RWPE2 (cell line): ENCODE results near the gene SORCS2.

Experiments
- ATAC-seq: fragments of 200-7000 bp; cut with Tn5 transposase; 3 replicates; pipeline ENCODE4 v1.9.1; 2021; ENCODE audit warnings: low read depth
- DNase-seq: peaks from one replicate; pipeline ENCODE4 v3.0.0-alpha.2; 2020; ENCODE audit warnings: low spot score
- H3K27ac ChIP-seq: fragments of 450-650 bp; 2 replicates; pipeline ENCODE4 v1.5.1; 2017; ENCODE audit warnings: mild to moderate bottlenecking; ENCODE audit not compliant: poor library complexity, severe bottlenecking
- H3K27me3 ChIP-seq: fragments of 250-450 bp; sonication (Bioruptor Pico); 2 replicates; pipeline ENCODE4 v1.5.1; 2021; ENCODE audit warnings: mild to moderate bottlenecking, moderate library complexity; ENCODE audit not compliant: insufficient read depth, poor library complexity, severe bottlenecking
- H3K36me3 ChIP-seq: fragments of 250-450 bp; sonication (Bioruptor Pico); 2 replicates; pipeline ENCODE4 v1.5.1; 2020; ENCODE audit warnings: low read depth, mild to moderate bottlenecking, moderate library complexity
- H3K4me1 ChIP-seq: fragments of 250-450 bp; sonication (Bioruptor Pico); 2 replicates; pipeline ENCODE4 v1.5.1; 2021; ENCODE audit warnings: mild to moderate bottlenecking, moderate library complexity; ENCODE audit not compliant: insufficient read depth, poor library complexity, severe bottlenecking
- H3K4me3 ChIP-seq: fragments of 250-450 bp; sonication (Bioruptor Pico); 2 replicates; pipeline ENCODE4 v1.5.1; 2021; ENCODE audit warnings: mild to moderate bottlenecking, moderate library complexity; ENCODE audit not compliant: severe bottlenecking
- H3K9me3 ChIP-seq: fragments of 250-450 bp; sonication (Bioruptor Pico); 2 replicates; pipeline ENCODE4 v1.5.1; 2021; ENCODE audit warnings: mild to moderate bottlenecking, moderate library complexity; ENCODE audit not compliant: severe bottlenecking
- CTCF ChIP-seq: fragments of 450-650 bp; IDR thresholded peaks from one replicate; pipeline ENCODE4 v1.5.1; 2017; ENCODE audit warnings: mild to moderate bottlenecking, moderate library complexity; ENCODE audit not compliant: poor library complexity, severe bottlenecking

SORCS2 gene

GRCh38 chr4:7268941-7269340 lies 76.6 kb downstream of the SORCS2 start:
- ATAC-seq: no peak
- Histone ChIP-seq H3K4me1 (peaks cover 3% of the 10 kb centered on the region), H3K27ac (no peak overlapping the region), H3K36me3 (no peaks in the 10 kb centered on the region), H3K4me3 (no peak overlapping the region), H3K9me3 (no peaks in the 10 kb centered on the region), H3K27me3 (no peaks in the 10 kb centered on the region)
- TF ChIP-seq CTCF: no peak
- no peak for DNase-seq

DNA sequence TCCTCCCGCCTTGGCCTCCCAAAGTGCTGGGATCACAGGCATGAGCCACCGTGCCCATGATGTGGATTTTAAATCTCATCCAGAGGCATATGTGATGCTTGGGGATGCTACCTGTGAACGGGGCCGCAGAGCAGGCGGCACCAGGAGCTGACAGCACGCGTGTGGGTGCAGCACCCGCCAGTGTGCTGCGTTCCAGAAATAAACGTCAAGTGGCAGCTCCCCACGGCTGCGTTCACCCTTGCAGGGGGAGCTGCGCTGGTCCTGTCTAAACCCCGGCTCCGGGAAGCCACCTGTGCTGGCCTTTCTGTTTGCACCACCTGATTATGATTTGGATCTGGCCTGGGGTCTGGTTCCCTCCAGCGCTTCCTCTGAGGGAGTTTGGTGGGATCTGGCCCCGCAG lies 77.8 kb downstream of the SORCS2 start:
- Histone ChIP-seq H3K4me3 (no peak overlapping the region), H3K36me3 (no peaks in the 10 kb centered on the region), H3K9me3 (no peaks in the 10 kb centered on the region), H3K27me3 (no peaks in the 10 kb centered on the region), H3K4me1 (peaks cover 3% of the 10 kb centered on the region), H3K27ac (no peak overlapping the region)
- no peak for TF ChIP-seq CTCF
- no peak for DNase-seq
- no peak for ATAC-seq

DNA sequence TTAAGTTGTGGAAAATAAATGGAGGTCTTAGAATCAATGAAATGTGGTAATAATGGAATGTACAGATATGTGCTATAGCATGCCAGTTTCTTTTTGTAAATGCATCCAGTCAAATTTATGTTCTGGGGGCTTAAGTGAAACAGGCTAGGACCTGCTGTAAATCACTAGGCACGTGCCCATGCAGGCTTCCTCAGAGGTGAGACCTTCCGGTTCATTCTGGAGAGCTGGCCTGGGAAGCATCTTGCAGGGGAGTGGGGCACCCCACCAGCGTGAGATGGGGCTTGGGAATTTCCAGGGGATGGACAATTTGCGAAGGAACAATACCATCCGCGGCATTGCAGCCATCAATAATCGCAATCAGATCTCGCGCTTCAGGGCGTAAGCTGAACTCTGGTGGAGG lies 80.1 kb downstream of the SORCS2 start:
- H3K27me3 ChIP-seq: no peaks in the 10 kb centered on the region
- no peak for TF ChIP-seq CTCF
- no peaks in the 10 kb centered on the region for H3K9me3 ChIP-seq
- ATAC-seq (no peak), DNase-seq (no peak)
- H3K36me3 ChIP-seq: no peaks in the 10 kb centered on the region
- H3K4me1 ChIP-seq: no peaks in the 10 kb centered on the region
- H3K27ac ChIP-seq: no peak overlapping the region
- no peak overlapping the region for H3K4me3 ChIP-seq

GRCh38 chr4:7273738-7274297 lies 81.5 kb downstream of the SORCS2 start:
- no peaks in the 10 kb centered on the region for H3K4me1 ChIP-seq
- no peaks in the 10 kb centered on the region for H3K9me3 ChIP-seq
- no peak for TF ChIP-seq CTCF
- H3K27ac ChIP-seq: no peak overlapping the region
- no peak for DNase-seq
- no peak overlapping the region for H3K4me3 ChIP-seq
- H3K36me3 ChIP-seq: no peaks in the 10 kb centered on the region
- no peaks in the 10 kb centered on the region for H3K27me3 ChIP-seq
- ATAC-seq: no peak

GRCh38 chr4:7275067-7275466 lies 82.7 kb downstream of the SORCS2 start:
- Histone ChIP-seq H3K9me3 (no peaks in the 10 kb centered on the region), H3K27me3 (no peaks in the 10 kb centered on the region), H3K36me3 (no peaks in the 10 kb centered on the region), H3K4me1 (peaks cover 5% of the 10 kb centered on the region), H3K4me3 (no peak overlapping the region), H3K27ac (no peak overlapping the region)
- ATAC-seq (no peak), DNase-seq (no peak)
- no peak for TF ChIP-seq CTCF
